ENCODE measurements around the gene LRP1B.

The LRP1B gene

DNA sequence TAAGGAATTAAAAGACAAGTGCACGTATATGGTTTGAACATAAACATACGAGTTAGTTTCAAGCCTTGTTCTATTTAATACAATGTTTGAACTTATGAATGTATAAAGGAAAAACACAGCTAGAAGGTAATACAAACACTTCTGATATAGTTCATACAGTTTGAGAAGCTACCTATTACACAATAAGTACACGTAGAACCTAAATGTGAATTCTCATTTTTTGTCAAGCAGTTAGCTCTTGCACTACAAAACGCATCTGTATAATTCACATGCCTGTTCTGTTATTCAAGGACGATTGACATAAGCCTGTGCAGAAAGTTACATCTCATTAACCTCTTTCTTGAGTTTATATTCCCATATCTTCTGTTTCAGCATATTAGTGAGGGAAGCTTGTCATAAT is 2.7 kb downstream of the LRP1B start:
- no peaks in the 10 kb centered on the region for H3K4me1 ChIP-seq (ENCODE audit: control insufficient read depth, low read length)
- no peak for TF ChIP-seq EZH2phosphoT487 (IDR thresholded peaks at IDR 0.05; ENCODE audit: borderline replicate concordance, low read length)
- TF ChIP-seq, protein P1, sequence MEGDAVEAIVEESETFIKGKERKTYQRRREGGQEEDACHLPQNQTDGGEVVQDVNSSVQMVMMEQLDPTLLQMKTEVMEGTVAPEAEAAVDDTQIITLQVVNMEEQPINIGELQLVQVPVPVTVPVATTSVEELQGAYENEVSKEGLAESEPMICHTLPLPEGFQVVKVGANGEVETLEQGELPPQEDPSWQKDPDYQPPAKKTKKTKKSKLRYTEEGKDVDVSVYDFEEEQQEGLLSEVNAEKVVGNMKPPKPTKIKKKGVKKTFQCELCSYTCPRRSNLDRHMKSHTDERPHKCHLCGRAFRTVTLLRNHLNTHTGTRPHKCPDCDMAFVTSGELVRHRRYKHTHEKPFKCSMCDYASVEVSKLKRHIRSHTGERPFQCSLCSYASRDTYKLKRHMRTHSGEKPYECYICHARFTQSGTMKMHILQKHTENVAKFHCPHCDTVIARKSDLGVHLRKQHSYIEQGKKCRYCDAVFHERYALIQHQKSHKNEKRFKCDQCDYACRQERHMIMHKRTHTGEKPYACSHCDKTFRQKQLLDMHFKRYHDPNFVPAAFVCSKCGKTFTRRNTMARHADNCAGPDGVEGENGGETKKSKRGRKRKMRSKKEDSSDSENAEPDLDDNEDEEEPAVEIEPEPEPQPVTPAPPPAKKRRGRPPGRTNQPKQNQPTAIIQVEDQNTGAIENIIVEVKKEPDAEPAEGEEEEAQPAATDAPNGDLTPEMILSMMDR (IDR thresholded peaks at IDR 0.05; ENCODE audit: low read depth, low read length, poor library complexity, severe bottlenecking), result no peak
- no peaks in the 10 kb centered on the region for H3K9me2 ChIP-seq (replicated peaks; ENCODE audit: control insufficient read depth, low read length)
- no peak overlapping the region for H3K4me2 ChIP-seq (ENCODE audit: low read length)
- H3K79me2 ChIP-seq (ENCODE audit: control insufficient read depth, low read length), result no peaks in the 10 kb centered on the region
- no peaks in the 10 kb centered on the region for H3F3A ChIP-seq (ENCODE audit: control insufficient read depth, insufficient read depth)
- H3K36me3 ChIP-seq (ENCODE audit: control insufficient read depth, low read length), result no peaks in the 10 kb centered on the region
- no peaks in the 10 kb centered on the region for H4K20me1 ChIP-seq (ENCODE audit: control insufficient read depth, insufficient read depth, low read depth, low read length)
- H3K9me3 ChIP-seq (ENCODE audit: control insufficient read depth, insufficient read depth, low read length), result no peaks in the 10 kb centered on the region
- H3K4me3 ChIP-seq (ENCODE audit: low read length), result no peak overlapping the region
- H3K27me3 ChIP-seq (ENCODE audit: control insufficient read depth, low read length), result no peaks in the 10 kb centered on the region
- H3K27ac ChIP-seq (ENCODE audit: low read depth, low read length), result no peak overlapping the region

DNA sequence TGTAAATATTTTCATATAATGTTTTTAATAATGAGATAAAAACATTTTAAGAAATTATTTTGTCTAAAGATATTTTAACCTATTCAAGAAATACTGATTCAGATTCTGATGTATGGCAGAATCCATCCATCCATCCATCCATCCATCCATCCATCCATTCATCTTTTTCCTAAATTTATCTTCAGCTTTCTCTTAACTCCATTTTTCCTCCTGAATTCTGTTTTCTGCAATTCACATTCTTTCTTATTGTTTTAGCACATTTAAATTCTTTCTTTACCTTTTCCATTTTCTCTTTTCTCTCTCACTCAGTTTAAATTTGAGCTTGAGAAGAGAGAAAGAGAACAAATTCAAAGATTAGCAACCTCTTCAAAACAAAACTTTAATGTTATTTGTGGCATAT is 3.6 kb downstream of the LRP1B start:
- H3F3A ChIP-seq (ENCODE audit: control insufficient read depth, insufficient read depth), result no peaks in the 10 kb centered on the region
- H4K20me1 ChIP-seq (ENCODE audit: control insufficient read depth, insufficient read depth, low read depth, low read length), result no peaks in the 10 kb centered on the region
- H3K36me3 ChIP-seq (ENCODE audit: control insufficient read depth, low read length), result no peaks in the 10 kb centered on the region
- H3K9me3 ChIP-seq (ENCODE audit: control insufficient read depth, insufficient read depth, low read length), result no peaks in the 10 kb centered on the region
- no peaks in the 10 kb centered on the region for H3K27me3 ChIP-seq (ENCODE audit: control insufficient read depth, low read length)
- no peaks in the 10 kb centered on the region for H3K4me1 ChIP-seq (ENCODE audit: control insufficient read depth, low read length)
- H3K79me2 ChIP-seq (ENCODE audit: control insufficient read depth, low read length), result no peaks in the 10 kb centered on the region
- H3K4me2 ChIP-seq (ENCODE audit: low read length), result no peak overlapping the region
- TF ChIP-seq EZH2phosphoT487 (IDR thresholded peaks at IDR 0.05; ENCODE audit: borderline replicate concordance, low read length), result no peak
- TF ChIP-seq, protein P1 (IDR thresholded peaks at IDR 0.05; ENCODE audit: low read depth, low read length, poor library complexity, severe bottlenecking), result no peak
- H3K27ac ChIP-seq (ENCODE audit: low read depth, low read length), result no peak overlapping the region
- H3K4me3 ChIP-seq (ENCODE audit: low read length), result no peak overlapping the region
- no peaks in the 10 kb centered on the region for H3K9me2 ChIP-seq (replicated peaks; ENCODE audit: control insufficient read depth, low read length)

- no peaks in the 10 kb centered on the region for H3K79me2 ChIP-seq (ENCODE audit: control insufficient read depth, low read length)
- no peaks in the 10 kb centered on the region for H3K9me2 ChIP-seq (replicated peaks; ENCODE audit: control insufficient read depth, low read length)
- H3K4me1 ChIP-seq (ENCODE audit: control insufficient read depth, low read length), result no peaks in the 10 kb centered on the region
- no peak overlapping the region for H3K27ac ChIP-seq (ENCODE audit: low read depth, low read length)
- H3F3A ChIP-seq (ENCODE audit: control insufficient read depth, insufficient read depth), result no peaks in the 10 kb centered on the region
- no peak for TF ChIP-seq EZH2phosphoT487 (IDR thresholded peaks at IDR 0.05; ENCODE audit: borderline replicate concordance, low read length)
- TF ChIP-seq, protein P1 (IDR thresholded peaks at IDR 0.05; ENCODE audit: low read depth, low read length, poor library complexity, severe bottlenecking), result no peak
- H3K4me2 ChIP-seq (ENCODE audit: low read length), result no peak overlapping the region
- H3K4me3 ChIP-seq (ENCODE audit: low read length), result no peak overlapping the region
- no peaks in the 10 kb centered on the region for H3K9me3 ChIP-seq (ENCODE audit: control insufficient read depth, insufficient read depth, low read length)
- H3K27me3 ChIP-seq (ENCODE audit: control insufficient read depth, low read length), result no peaks in the 10 kb centered on the region
- H3K36me3 ChIP-seq (ENCODE audit: control insufficient read depth, low read length), result no peaks in the 10 kb centered on the region
- no peaks in the 10 kb centered on the region for H4K20me1 ChIP-seq (ENCODE audit: control insufficient read depth, insufficient read depth, low read depth, low read length)
These were observed 6.1 kb downstream of the LRP1B start for GRCh38 chr2:142124706-142125105.

DNA sequence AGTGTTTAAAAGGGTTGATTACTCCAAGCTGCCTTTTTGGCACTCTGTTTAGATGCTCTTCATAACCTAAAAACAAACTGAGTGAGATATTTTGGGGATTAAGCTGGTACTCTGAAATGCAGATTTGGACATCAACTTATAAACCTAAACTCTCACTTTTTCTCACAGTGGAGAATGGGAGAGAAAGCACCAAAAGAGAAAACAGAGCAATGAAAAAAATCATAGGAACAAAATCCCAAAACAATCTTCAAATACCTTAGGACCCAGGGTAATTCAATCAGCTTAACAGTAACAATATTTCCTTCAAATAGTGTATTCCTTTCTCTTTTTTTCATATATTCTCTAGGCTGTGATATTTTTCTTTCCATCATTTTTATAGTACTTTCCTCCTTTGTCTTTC is 11.5 kb downstream of the LRP1B start:
- Histone ChIP-seq H3K4me1 (ENCODE audit: control insufficient read depth, low read length) (no peaks in the 10 kb centered on the region), H3K4me2 (ENCODE audit: low read length) (no peak overlapping the region), H3K9me3 (ENCODE audit: control insufficient read depth, insufficient read depth, low read length) (no peaks in the 10 kb centered on the region), H3K9me2 (replicated peaks; ENCODE audit: control insufficient read depth, low read length) (no peaks in the 10 kb centered on the region), H3K27ac (ENCODE audit: low read depth, low read length) (no peak overlapping the region), H4K20me1 (ENCODE audit: control insufficient read depth, insufficient read depth, low read depth, low read length) (no peaks in the 10 kb centered on the region), H3K36me3 (ENCODE audit: control insufficient read depth, low read length) (no peaks in the 10 kb centered on the region), H3K4me3 (ENCODE audit: low read length) (no peak overlapping the region), H3K27me3 (ENCODE audit: control insufficient read depth, low read length) (no peaks in the 10 kb centered on the region), H3K79me2 (ENCODE audit: control insufficient read depth, low read length) (no peaks in the 10 kb centered on the region), H3F3A (ENCODE audit: control insufficient read depth, insufficient read depth) (no peaks in the 10 kb centered on the region)
- TF ChIP-seq, protein P1 (IDR thresholded peaks at IDR 0.05; ENCODE audit: low read depth, low read length, poor library complexity, severe bottlenecking), result no peak
- no peak for TF ChIP-seq EZH2phosphoT487 (IDR thresholded peaks at IDR 0.05; ENCODE audit: borderline replicate concordance, low read length)
